GM23338 (cell line): ENCODE results near the gene RASGRP1.

Experiments used
- CREB1 ChIP-seq: fragments of 250-450 bp; sonication (Bioruptor Pico); IDR thresholded peaks from 2 replicates; pipeline ENCODE4 v1.5.0; 2020; ENCODE audit warnings: low read depth, mild to moderate bottlenecking, moderate library complexity
- ETS1 ChIP-seq: IDR thresholded peaks from 2 replicates; pipeline ENCODE4 v1.6.1; 2016; ENCODE audit warnings: antibody characterized with exemption
- EZH2 ChIP-seq: fragments of 200-600 bp; sonication (generic); IDR thresholded peaks from one replicate; pipeline ENCODE4 v1.8.0; 2017; ENCODE audit warnings: antibody characterized with exemption, mild to moderate bottlenecking, low read depth; ENCODE audit not compliant: unreplicated experiment
- EZH2phosphoT487 ChIP-seq: fragments of 200-600 bp; sonication (generic); IDR thresholded peaks from one replicate; pipeline ENCODE4 v1.8.1; 2018; ENCODE audit warnings: antibody characterized with exemption; ENCODE audit not compliant: unreplicated experiment
- JUNB ChIP-seq: IDR thresholded peaks from one replicate; pipeline ENCODE4 v1.6.1; 2016; ENCODE audit warnings: antibody characterized with exemption; ENCODE audit not compliant: unreplicated experiment
- NANOG ChIP-seq: IDR thresholded peaks from 2 replicates; pipeline ENCODE4 v1.6.1; 2016; ENCODE audit warnings: antibody characterized with exemption, borderline replicate concordance
- POLR2AphosphoS5 ChIP-seq: IDR thresholded peaks from 2 replicates; pipeline ENCODE4 v1.6.1; 2016; ENCODE audit warnings: antibody characterized with exemption, low read depth
- REST ChIP-seq: IDR thresholded peaks from one replicate; pipeline ENCODE4 v1.6.1; 2018; ENCODE audit warnings: antibody characterized with exemption; ENCODE audit not compliant: unreplicated experiment
- STAT1 ChIP-seq: IDR thresholded peaks from one replicate; pipeline ENCODE4 v1.6.1; 2016; ENCODE audit warnings: antibody characterized with exemption; ENCODE audit not compliant: unreplicated experiment
- ZNF331 ChIP-seq: fragments of 250-450 bp; sonication (Bioruptor Pico); IDR thresholded peaks from 2 replicates; pipeline ENCODE4 v1.5.0; 2020; ENCODE audit warnings: low read depth, mild to moderate bottlenecking, moderate library complexity
- TF ChIP-seq, protein P1 (sequence below), 2 experiments: fragments of 200-600 bp in 1 of 2; sonication (generic) in 1 of 2; conservative IDR thresholded peaks; 2 replicates each; pipeline versions ENCODE4 v1.5.1 to v1.6.1; 2016 to 2017; ENCODE audit warnings: antibody characterized with exemption in 2 of 2, low read depth in 2 of 2, mild to moderate bottlenecking in 2 of 2, moderate library complexity in 1 of 2

DNA sequence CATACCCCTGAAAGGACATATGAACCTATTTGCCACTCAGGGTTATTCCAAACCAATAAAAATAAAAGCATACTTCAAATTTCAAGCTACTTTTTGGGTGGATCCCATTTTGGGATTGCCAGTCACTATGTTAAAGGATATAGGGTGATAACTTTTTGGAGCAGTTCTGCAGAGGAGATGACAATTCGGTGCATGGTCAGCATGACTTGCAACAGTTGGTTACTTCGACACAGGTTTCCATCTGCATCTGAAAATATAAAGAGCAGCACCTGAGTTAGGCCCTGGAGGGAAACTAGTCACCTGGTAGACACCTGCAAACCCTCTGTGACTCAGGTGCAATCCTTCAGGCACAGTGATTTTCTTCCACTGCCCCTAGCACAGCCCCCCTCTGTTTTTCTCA is 38.5 kb downstream of the RASGRP1 start:
- TF ChIP-seq, protein P1, sequence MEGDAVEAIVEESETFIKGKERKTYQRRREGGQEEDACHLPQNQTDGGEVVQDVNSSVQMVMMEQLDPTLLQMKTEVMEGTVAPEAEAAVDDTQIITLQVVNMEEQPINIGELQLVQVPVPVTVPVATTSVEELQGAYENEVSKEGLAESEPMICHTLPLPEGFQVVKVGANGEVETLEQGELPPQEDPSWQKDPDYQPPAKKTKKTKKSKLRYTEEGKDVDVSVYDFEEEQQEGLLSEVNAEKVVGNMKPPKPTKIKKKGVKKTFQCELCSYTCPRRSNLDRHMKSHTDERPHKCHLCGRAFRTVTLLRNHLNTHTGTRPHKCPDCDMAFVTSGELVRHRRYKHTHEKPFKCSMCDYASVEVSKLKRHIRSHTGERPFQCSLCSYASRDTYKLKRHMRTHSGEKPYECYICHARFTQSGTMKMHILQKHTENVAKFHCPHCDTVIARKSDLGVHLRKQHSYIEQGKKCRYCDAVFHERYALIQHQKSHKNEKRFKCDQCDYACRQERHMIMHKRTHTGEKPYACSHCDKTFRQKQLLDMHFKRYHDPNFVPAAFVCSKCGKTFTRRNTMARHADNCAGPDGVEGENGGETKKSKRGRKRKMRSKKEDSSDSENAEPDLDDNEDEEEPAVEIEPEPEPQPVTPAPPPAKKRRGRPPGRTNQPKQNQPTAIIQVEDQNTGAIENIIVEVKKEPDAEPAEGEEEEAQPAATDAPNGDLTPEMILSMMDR (conservative IDR thresholded peaks at IDR 0.05; ENCODE audit: low read depth in 2 of 2), result no peak
- TF ChIP-seq POLR2AphosphoS5 (no peak), REST (no peak), EZH2 (no peak), ETS1 (no peak), NANOG (no peak), JUNB (no peak), ZNF331 (CRISPR knock-in tag) (no peak), CREB1 (CRISPR knock-in tag) (no peak), EZH2phosphoT487 (no peak), STAT1 (no peak)
